Osteoblast (primary cell): ENCODE data around the gene MBP. TPM values are rescaled to one million over a fixed set of nuclear protein-coding genes. Genes with fewer than 3 reads are reported as not detected.

Source experiments
- DNase-seq: peaks from one replicate; pipeline ENCODE4 v3.0.0; 2011; ENCODE audit warnings: low spot score, mixed read lengths; ENCODE audit not compliant: insufficient read length; ENCODE audit errors: missing footprints
- H2AFZ ChIP-seq: 2 replicates; pipeline ENCODE4 v1.6.0; 2011; ENCODE audit warnings: mild to moderate bottlenecking, low read length
- H3K27ac ChIP-seq: 2 replicates; pipeline ENCODE4 v1.5.1; 2011; ENCODE audit warnings: mild to moderate bottlenecking, low read depth, low read length, moderate library complexity
- H3K27me3 ChIP-seq: 2 replicates; pipeline ENCODE4 v1.6.0; 2012; ENCODE audit warnings: mild to moderate bottlenecking, control low read depth, inconsistent platforms, low read length, moderate library complexity; ENCODE audit not compliant: insufficient read depth
- H3K36me3 ChIP-seq: 2 replicates; pipeline ENCODE4 v1.5.1; 2011; ENCODE audit warnings: mild to moderate bottlenecking, low read length, control low read depth, moderate library complexity; ENCODE audit not compliant: insufficient read depth
- H3K4me1 ChIP-seq: 2 replicates; pipeline ENCODE4 v1.5.1; 2011; ENCODE audit warnings: mild to moderate bottlenecking, low read length, control low read depth, moderate library complexity; ENCODE audit not compliant: insufficient read depth
- H3K4me2 ChIP-seq: 2 replicates; pipeline ENCODE4 v1.6.0; 2011; ENCODE audit warnings: mild to moderate bottlenecking, low read length; ENCODE audit not compliant: insufficient read depth
- H3K4me3 ChIP-seq: fragments of 200-600 bp; sonication (generic); 3 replicates; pipeline ENCODE4 v1.5.1; 2012; ENCODE audit warnings: mild to moderate bottlenecking, low read length, inconsistent platforms; ENCODE audit not compliant: insufficient read depth
- H3K79me2 ChIP-seq: 2 replicates; pipeline ENCODE4 v1.6.0; 2012; ENCODE audit warnings: mild to moderate bottlenecking, low read length, control low read depth, inconsistent platforms; ENCODE audit not compliant: insufficient read depth
- H3K9me3 ChIP-seq: 2 replicates; pipeline ENCODE4 v1.5.1; 2011; ENCODE audit warnings: low read depth, low read length, control low read depth
- H4K20me1 ChIP-seq: 2 replicates; pipeline ENCODE4 v1.6.0; 2012; ENCODE audit warnings: mild to moderate bottlenecking, low read length, control low read depth; ENCODE audit not compliant: insufficient read depth
- CTCF ChIP-seq: IDR thresholded peaks from 2 replicates; pipeline ENCODE4 v1.5.1; 2011; ENCODE audit warnings: mild to moderate bottlenecking, low read depth, low read length, moderate library complexity; ENCODE audit errors: extremely low read depth
- total RNA-seq: library from RNA; depleted of rRNA; stranded (reverse); fragments of >200 nt; gene quantifications from 2 replicates; pipeline ENCODE4 v1.2.3, GENCODE V29; 2012

Gene MBP
- total RNA-seq, 1 donor: 2.2 TPM

- Histone ChIP-seq H3K36me3 (no peaks in the 10 kb centered on the region), H3K27me3 (peaks cover 17% of the 10 kb centered on the region), H4K20me1 (no peaks in the 10 kb centered on the region), H3K4me3 (no peak overlapping the region), H3K27ac (no peak overlapping the region), H3K4me2 (no peak overlapping the region), H2AFZ (no peak overlapping the region), H3K9me3 (no peaks in the 10 kb centered on the region), H3K4me1 (no peaks in the 10 kb centered on the region), H3K79me2 (no peaks in the 10 kb centered on the region)
- DNase-seq: no peak
- no peak for TF ChIP-seq CTCF
Measured at GRCh38 chr18:77006305-77007175, 126.0 kb downstream of the MBP start.

- Histone ChIP-seq H3K4me1 (no peaks in the 10 kb centered on the region), H4K20me1 (no peaks in the 10 kb centered on the region), H3K27ac (no peak overlapping the region), H3K36me3 (no peaks in the 10 kb centered on the region), H3K9me3 (no peaks in the 10 kb centered on the region), H3K4me2 (no peak overlapping the region), H3K27me3 (peaks cover 12% of the 10 kb centered on the region), H3K4me3 (no peak overlapping the region), H2AFZ (no peak overlapping the region), H3K79me2 (no peaks in the 10 kb centered on the region)
- TF ChIP-seq CTCF: no peak
- DNase-seq: no peak
Measured at GRCh38 chr18:77005651-77006195, 126.9 kb downstream of the MBP start.

- Histone ChIP-seq H3K4me1 (no peaks in the 10 kb centered on the region), H4K20me1 (no peaks in the 10 kb centered on the region), H3K4me3 (no peak overlapping the region), H2AFZ (no peak overlapping the region), H3K27me3 (peaks cover 12% of the 10 kb centered on the region), H3K79me2 (no peaks in the 10 kb centered on the region), H3K36me3 (no peaks in the 10 kb centered on the region), H3K4me2 (no peak overlapping the region), H3K9me3 (no peaks in the 10 kb centered on the region), H3K27ac (no peak overlapping the region)
- TF ChIP-seq CTCF: no peak
- DNase-seq: no peak
Measured at GRCh38 chr18:77004555-77005380, 127.8 kb downstream of the MBP start.
